Activated T-helper 1 cell treated with Interleukin-2 at 50 U/mL for 16 hours (primary cell): Measurements from ENCODE around the gene PRSS36.
"Not testable (repeated sequence)": the region's sequence is repeated elsewhere in the genome, so short reads cannot be mapped to it uniquely, and the experiment has no call there.

Experiments
- DNase-seq: peaks from one replicate; pipeline ENCODE4 v3.0.0-alpha.2; 2020; ENCODE audit warnings: low read depth

The PRSS36 gene

GRCh38 chr16:31183432-31184428 is 33.9 kb upstream of the PRSS36 start:
- no peak for DNase-seq

GRCh38 chr16:31182391-31182790 is 32.5 kb upstream of the PRSS36 start:
- DNase-seq = no peak

GRCh38 chr16:31181102-31181830 is 31.4 kb upstream of the PRSS36 start:
- no peak for DNase-seq

- peak; percentile 87 for DNase-seq
Observed at GRCh38 chr16:31179747-31180459, 30.0 kb upstream of the PRSS36 start, which contains the start of gene FUS. Gene FUS (plus strand): TSS chr16:31180139. CDS start chr16:31180215, 76 bp downstream.

GRCh38 chr16:31179219-31179746 is 29.4 kb upstream of the PRSS36 start:
- DNase-seq = no peak

GRCh38 chr16:31177136-31177535 is 27.3 kb upstream of the PRSS36 start:
- peak; percentile 28 for DNase-seq

GRCh38 chr16:31170048-31170447 is 20.2 kb upstream of the PRSS36 start:
- not testable (repeated sequence) for DNase-seq

- no peak for DNase-seq
Observed at GRCh38 chr16:31168848-31169247, 19.0 kb upstream of the PRSS36 start.

- DNase-seq = no peak
Observed at GRCh38 chr16:31167315-31167714, 17.4 kb upstream of the PRSS36 start.

- DNase-seq = no peak
Observed at GRCh38 chr16:31157136-31157535, 7.3 kb upstream of the PRSS36 start.

- not testable (repeated sequence) for DNase-seq
Observed at GRCh38 chr16:31150976-31151375, 1.1 kb upstream of the PRSS36 start.

GRCh38 chr16:31149332-31149731 is 534 bp downstream of the PRSS36 start:
- DNase-seq = no peak

- no peak for DNase-seq
Observed at GRCh38 chr16:31148896-31149295, 970 bp downstream of the PRSS36 start.

GRCh38 chr16:31148281-31148728 is 1.6 kb downstream of the PRSS36 start:
- DNase-seq = no peak

GRCh38 chr16:31147574-31147973 is 2.3 kb downstream of the PRSS36 start:
- no peak for DNase-seq

- DNase-seq = no peak
Observed at GRCh38 chr16:31145398-31145990, 4.4 kb downstream of the PRSS36 start.

GRCh38 chr16:31144418-31144817 is 5.4 kb downstream of the PRSS36 start:
- not testable (repeated sequence) for DNase-seq

- no peak for DNase-seq
Observed at GRCh38 chr16:31143694-31144148, 6.1 kb downstream of the PRSS36 start.

- DNase-seq = no peak
Observed at GRCh38 chr16:31143011-31143693, 6.7 kb downstream of the PRSS36 start.

GRCh38 chr16:31142109-31143010 is 7.5 kb downstream of the PRSS36 start:
- peak; percentile 95 for DNase-seq
